Measurements from ENCODE around the gene ADAMTSL1. TPM values are rescaled to one million over a fixed set of nuclear protein-coding genes. Genes with fewer than 3 reads are reported as not detected.

Gene ADAMTSL1
- total RNA-seq, 4 donors from 2014 or later, result 0.32 to 2.3 (median 1.3) TPM

DNA sequence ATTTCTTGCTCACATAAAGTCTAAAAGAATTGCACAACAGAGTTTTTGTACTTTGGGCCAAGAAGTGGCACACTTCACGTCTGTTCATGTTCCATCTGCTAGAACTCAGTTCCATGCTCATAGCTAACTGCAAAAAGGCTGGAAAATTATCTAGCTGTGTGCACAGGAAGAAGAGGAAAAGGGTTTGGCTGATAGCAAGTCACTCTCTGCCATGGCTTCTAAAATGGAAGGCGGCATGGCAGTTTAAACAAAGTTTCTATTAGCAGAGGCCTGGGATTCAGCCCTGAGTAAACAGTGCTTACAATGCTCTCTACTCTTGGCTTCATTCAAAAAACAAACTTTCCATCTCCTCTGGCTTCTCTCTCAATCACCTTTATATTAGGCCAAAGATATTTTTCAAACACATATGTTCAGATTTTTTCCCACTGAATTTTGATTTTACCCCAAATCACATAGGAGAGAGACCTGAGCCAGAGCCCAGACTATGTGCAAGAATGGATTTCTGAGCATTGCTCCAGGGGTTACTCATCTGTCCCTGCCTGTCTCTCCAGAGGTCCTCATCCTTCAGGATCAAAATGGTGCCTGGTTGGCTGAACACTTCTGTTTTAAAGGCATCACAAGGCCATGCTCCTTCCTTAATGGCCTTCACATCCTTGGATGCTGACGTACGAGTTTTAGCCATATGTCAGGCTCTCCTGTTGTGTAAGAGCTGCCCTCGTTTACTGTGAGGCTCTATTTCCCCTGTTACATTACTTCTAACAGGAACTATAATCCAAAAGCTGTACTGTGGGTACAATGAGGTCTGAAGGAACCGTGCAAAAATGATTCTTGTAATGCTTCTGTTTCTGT, 332.5 kb downstream of the ADAMTSL1 start:
- Histone ChIP-seq H3K27ac (no peak overlapping the region), H3K36me3 (no peaks in the 10 kb centered on the region), H3K4me3 (no peak overlapping the region), H3K9me3 (no peaks in the 10 kb centered on the region), H3K4me1 (no peaks in the 10 kb centered on the region), H3K27me3 (no peaks in the 10 kb centered on the region)
- no peak for TF ChIP-seq POLR2AphosphoS5 (IDR thresholded peaks at IDR 0.05)
- no peak for TF ChIP-seq EP300 (IDR thresholded peaks at IDR 0.05)
- TF ChIP-seq CTCF (IDR thresholded peaks at IDR 0.05), result no peak
- TF ChIP-seq POLR2A (IDR thresholded peaks at IDR 0.05), result no peak
- WGBS, result 81% methylated on average over 6 of the region's 6 CpGs
- no peak for DNase-seq (ENCODE audit: low spot score in 2 of 2)

DNA sequence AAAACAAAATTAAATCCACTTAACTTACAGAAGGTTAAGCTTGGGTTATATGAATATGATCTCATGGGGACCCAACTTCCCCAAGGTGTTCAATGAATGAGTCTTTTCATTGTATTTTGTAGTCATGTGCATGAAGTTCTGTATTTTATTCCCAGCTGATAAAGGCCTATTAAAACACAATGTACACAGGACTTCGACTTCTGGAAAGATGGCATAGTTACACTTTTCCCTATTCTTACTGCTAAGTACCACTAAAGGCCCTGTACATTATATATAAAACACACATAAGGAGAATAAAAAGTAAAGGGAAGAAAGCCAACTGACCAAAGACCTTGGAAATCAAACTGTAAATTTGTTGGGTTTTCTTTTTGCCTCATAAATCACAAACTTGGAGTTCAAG, 336.6 kb downstream of the ADAMTSL1 start:
- DNase-seq (ENCODE audit: low spot score in 2 of 2), result no peak
- no peaks in the 10 kb centered on the region for H3K36me3 ChIP-seq
- no peak overlapping the region for H3K27ac ChIP-seq
- H3K4me3 ChIP-seq, result no peak overlapping the region
- WGBS, result 81% methylated on average over 1 of the region's 1 CpG
- H3K9me3 ChIP-seq, result no peaks in the 10 kb centered on the region
- no peaks in the 10 kb centered on the region for H3K4me1 ChIP-seq
- TF ChIP-seq POLR2A (IDR thresholded peaks at IDR 0.05) (no peak), POLR2AphosphoS5 (IDR thresholded peaks at IDR 0.05) (no peak), EP300 (IDR thresholded peaks at IDR 0.05) (no peak), CTCF (IDR thresholded peaks at IDR 0.05) (no peak)
- H3K27me3 ChIP-seq, result no peaks in the 10 kb centered on the region

GRCh38 chr9:18811171-18811570, 337.2 kb downstream of the ADAMTSL1 start:
- no peaks in the 10 kb centered on the region for H3K9me3 ChIP-seq
- H3K36me3 ChIP-seq, result no peaks in the 10 kb centered on the region
- TF ChIP-seq CTCF (IDR thresholded peaks at IDR 0.05) (no peak), POLR2A (IDR thresholded peaks at IDR 0.05) (no peak), POLR2AphosphoS5 (IDR thresholded peaks at IDR 0.05) (no peak), EP300 (IDR thresholded peaks at IDR 0.05) (no peak)
- no peak overlapping the region for H3K4me3 ChIP-seq
- no peaks in the 10 kb centered on the region for H3K4me1 ChIP-seq
- H3K27ac ChIP-seq, result no peak overlapping the region
- 86% methylated on average over 2 of the region's 2 CpGs for WGBS
- no peak for DNase-seq (ENCODE audit: low spot score in 2 of 2)
- H3K27me3 ChIP-seq, result no peaks in the 10 kb centered on the region

GRCh38 chr9:18819418-18819817, 345.5 kb downstream of the ADAMTSL1 start:
- WGBS, result 80% methylated on average over 3 of the region's 3 CpGs
- no peak for TF ChIP-seq EP300 (IDR thresholded peaks at IDR 0.05)
- no peak for TF ChIP-seq CTCF (IDR thresholded peaks at IDR 0.05)
- TF ChIP-seq POLR2AphosphoS5 (IDR thresholded peaks at IDR 0.05), result no peak
- no peak for TF ChIP-seq POLR2A (IDR thresholded peaks at IDR 0.05)
- no peaks in the 10 kb centered on the region for H3K9me3 ChIP-seq
- H3K4me1 ChIP-seq, result no peaks in the 10 kb centered on the region
- H3K36me3 ChIP-seq, result no peaks in the 10 kb centered on the region
- no peak overlapping the region for H3K4me3 ChIP-seq
- no peak for DNase-seq (ENCODE audit: low spot score in 2 of 2)
- no peak overlapping the region for H3K27ac ChIP-seq
- H3K27me3 ChIP-seq, result no peaks in the 10 kb centered on the region

DNA sequence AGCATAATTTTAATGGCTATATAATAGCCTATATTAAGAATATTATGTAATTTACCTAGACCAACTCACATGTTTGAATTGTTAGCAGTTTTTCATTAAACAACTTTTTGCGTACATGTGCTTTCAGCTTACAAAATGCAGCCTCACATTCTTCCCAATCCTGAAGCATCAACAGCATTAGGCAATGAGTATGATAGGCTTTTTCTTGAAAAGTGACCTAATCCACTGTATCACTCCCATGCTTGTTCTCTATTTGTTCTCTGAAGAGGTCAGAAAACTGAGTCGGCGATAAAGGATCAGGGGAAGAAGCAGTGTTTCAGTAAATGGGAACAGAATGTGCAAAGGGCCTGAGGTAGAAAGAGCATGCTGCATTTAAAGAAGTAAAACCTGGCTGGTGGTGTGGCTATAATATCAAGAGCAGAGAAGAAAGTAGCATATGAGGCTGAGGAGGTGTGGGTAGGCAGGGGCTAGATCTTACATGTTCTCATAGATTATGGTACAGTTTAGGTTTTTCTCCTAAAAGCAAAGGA, 346.7 kb downstream of the ADAMTSL1 start:
- no peaks in the 10 kb centered on the region for H3K9me3 ChIP-seq
- TF ChIP-seq POLR2A (IDR thresholded peaks at IDR 0.05), result no peak
- TF ChIP-seq POLR2AphosphoS5 (IDR thresholded peaks at IDR 0.05), result no peak
- no peak for TF ChIP-seq EP300 (IDR thresholded peaks at IDR 0.05)
- no peak for TF ChIP-seq CTCF (IDR thresholded peaks at IDR 0.05)
- no peak overlapping the region for H3K4me3 ChIP-seq
- no peaks in the 10 kb centered on the region for H3K27me3 ChIP-seq
- no peaks in the 10 kb centered on the region for H3K4me1 ChIP-seq
- no peaks in the 10 kb centered on the region for H3K36me3 ChIP-seq
- no peak for DNase-seq (ENCODE audit: low spot score in 2 of 2)
- 95% methylated on average over 3 of the region's 3 CpGs for WGBS
- H3K27ac ChIP-seq, result no peak overlapping the region

Data from suprapubic skin (tissue), 4 donors.